ENCODE measurements around the gene UVRAG.
A peak's percentile ranks its signal among the peaks of the same experiment; 100 is the strongest.
"Not testable (repeated sequence)": the region's sequence is repeated elsewhere in the genome, so short reads cannot be mapped to it uniquely, and the experiment has no call there.

Gene UVRAG

GRCh38 chr11:75850787-75851186 lies 35.8 kb downstream of the UVRAG start:
- no peak for DNase-seq

DNA sequence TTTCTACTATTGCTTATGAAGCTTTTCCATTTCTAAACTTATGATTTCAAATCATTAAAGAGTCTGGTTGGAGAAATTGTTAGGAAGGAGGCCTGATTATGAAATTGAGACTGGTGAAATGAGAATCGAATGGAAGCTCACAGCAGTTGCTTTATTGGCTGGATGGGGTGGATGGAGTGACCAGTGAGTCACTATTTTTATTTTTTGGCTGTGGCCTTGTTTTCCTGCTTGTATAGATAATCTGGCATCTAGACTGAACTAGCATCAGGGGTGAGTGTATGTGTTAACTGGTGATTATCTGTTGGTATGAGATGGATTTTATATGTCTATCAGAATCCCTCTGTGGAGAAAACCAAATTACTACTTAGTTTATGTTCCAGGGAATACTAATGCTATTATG lies 36.2 kb downstream of the UVRAG start:
- DNase-seq, result no peak

GRCh38 chr11:75852406-75853017 lies 37.5 kb downstream of the UVRAG start:
- no peak for DNase-seq

DNA sequence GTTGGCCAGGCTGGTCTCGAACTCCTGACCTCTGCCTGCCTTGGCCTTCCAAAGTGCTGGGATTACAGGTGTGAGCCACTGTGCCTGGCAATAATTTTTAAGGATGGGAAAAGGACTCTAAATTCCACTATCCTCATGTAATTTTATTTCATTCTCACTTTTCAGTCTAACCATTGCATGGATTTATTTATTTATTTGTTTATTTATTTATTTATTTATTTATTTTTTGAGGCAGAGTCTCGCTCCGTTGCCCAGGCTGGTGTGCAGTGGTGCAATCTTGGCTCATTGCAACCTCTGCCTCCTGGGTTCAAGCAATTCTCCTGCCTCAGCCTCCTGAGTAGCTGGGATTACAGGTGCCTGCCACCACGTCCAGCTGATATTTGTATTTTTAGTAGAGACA lies 38.6 kb downstream of the UVRAG start:
- not testable (repeated sequence) for DNase-seq

DNA sequence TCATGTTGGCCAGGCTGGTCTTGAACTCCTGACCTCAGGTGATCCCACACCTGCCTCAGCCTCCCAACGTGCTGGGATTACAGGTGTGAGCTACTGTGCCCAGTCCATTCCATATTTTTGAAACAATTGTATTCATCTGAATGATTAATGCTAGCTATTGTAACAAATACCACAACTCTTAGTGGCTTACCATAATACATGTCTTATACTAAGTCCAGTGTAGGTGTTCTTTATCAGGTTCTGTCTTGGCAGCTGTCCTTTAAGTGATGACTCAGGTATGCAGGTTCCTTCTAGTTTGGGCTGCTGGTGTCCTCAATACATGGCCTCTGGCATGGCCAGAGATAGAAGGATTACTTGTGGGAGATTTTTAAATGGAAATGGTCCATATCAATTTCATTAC lies 39.0 kb downstream of the UVRAG start:
- DNase-seq, result no peak

DNA sequence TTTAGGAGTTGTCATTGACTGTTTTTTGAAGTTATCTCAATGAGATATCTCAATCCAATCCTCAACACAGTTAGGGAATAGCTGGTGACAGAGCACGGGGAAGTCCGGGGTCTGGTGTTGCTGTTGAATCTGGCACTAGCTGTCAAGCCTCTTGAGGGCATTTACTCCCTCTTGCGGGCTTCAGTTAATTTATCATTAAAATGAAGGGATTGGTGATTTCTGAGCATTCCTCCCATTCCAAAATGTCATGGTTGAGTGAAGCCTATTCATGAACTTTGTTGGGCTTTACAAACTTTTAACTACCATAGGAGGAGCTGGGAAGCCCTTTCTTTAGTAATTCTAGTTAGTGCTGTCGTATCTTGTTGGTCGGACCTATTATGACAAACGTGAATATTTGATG lies 40.2 kb downstream of the UVRAG start:
- peak; percentile 53 for DNase-seq

GRCh38 chr11:75856912-75857311 lies 41.9 kb downstream of the UVRAG start:
- DNase-seq, result no peak

DNA sequence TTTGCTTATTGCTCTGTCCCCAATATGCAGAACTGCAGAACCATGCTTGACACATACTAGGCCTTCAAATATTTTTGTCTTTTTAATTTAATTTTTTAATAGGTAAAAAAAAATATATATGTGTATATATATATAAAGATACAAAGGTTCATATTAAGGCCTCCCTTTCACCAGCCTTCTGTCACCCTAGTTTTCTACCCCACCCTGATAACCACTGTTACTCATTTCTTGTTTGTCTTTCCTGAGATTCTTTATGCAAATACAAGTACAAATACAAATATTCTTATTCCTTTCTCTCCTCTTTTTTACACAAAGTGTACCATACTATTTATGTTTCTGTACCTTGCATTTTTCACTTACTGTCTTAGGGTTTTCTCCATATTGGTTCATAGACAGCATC lies 43.0 kb downstream of the UVRAG start:
- no peak for DNase-seq

GRCh38 chr11:75858613-75859012 lies 43.6 kb downstream of the UVRAG start:
- DNase-seq, result peak; percentile 26

DNA sequence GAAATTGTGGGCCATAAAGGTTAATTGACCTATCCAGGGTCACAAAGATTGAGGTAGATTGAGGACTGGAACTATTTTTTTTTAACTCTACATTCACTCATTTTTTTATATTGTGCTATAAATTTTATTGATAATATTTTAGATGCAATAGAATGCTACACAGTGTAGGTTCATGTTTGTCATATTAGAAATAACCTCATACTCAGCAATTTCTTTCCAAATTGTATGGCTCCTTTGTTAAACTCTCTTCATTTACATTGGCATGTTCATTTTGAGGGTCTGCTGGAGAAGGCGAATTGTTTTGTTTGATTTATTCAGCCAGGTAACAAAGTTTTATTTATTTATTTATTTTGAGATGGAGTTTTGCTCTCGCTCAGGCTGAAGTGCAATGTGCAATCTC lies 44.6 kb downstream of the UVRAG start:
- DNase-seq, result no peak

GRCh38 chr11:75862437-75862836 lies 47.4 kb downstream of the UVRAG start:
- DNase-seq, result no peak

- peak; percentile 1 for DNase-seq
Measured at GRCh38 chr11:75867778-75868374, 52.9 kb downstream of the UVRAG start.

DNA sequence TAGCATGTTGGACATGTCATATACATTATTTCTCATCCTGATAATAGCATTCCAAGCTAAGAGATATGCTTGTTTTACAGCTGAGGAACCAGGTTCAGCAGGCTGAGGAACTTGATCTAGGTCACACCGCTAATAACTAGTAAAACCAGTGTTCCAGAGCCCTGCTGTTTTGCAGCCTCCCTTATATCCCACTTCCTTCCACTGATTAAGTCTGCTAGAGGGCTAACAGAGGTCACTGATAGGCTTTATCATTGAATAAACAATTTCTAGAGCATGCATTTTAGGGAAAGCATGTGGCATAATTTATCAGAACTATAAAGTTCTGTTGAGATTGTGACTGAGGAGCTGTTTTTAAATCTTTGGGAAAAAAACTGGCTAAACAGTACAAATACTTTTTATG lies 54.0 kb downstream of the UVRAG start:
- no peak for DNase-seq

- DNase-seq, result no peak
Measured at GRCh38 chr11:75869661-75870455, 54.8 kb downstream of the UVRAG start.

DNA sequence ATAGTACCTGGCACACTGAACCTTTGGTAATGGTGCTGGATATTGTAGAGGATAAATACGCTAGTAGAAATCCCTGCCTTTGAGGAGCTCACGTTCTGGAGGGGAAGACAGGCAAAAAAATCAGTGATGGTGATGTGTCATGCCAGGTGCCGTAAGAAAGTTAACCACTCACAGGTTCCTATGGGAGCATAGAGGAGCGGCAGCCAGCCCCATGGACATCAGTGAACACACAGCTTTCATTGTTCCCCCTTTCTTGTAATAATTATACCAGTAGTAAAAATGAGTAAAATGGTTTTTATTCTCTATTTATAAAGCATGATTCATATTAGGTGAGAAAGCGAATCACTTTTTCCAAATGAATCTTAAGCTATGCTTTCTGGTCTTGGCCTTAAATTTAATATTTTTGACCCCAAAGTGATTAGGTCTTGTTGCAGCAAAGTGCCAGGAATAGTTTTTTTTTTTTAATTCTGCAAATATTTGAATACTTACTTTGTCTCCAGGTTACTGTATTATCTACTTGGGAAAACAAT lies 57.9 kb downstream of the UVRAG start:
- DNase-seq, result no peak

DNA sequence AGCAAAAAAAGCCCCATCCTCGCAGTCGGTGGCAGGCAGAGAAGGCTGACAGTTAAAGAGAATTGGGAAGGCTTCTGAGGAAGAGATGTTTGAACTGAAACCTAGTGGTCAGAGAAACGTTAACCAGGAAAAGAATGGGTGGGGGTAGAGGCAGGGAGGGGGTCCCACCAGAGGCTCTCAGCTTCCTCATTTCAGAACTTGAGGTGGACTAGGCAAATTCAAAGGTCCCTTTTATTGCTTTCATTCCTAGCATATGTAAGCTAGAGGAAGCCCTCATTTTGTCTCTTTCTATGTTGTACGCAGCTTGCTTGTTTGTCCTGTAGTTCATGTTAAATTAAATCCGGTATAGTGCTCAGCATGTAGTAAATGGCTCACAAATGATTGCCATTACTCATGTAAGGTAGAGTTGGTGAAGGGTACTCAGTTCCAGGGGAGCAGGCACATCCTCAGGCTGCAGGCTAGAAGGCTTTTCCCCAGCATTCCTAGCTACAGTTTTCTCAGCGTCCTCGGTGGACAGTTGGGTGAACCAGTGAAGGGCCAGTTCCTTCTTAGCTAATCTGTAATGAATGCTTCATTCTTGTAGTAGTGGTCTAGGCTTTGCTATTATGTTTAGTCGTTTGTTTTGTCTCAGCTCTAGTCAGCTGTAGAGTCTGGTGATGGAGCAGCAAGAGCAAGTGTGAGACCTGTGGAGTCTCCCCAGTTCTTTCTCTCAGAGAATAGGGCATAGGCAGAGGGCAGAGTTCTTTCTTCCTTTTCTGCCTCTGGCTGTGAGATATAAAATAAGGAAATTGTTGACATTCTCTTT lies 58.6 kb downstream of the UVRAG start:
- DNase-seq, result no peak

DNA sequence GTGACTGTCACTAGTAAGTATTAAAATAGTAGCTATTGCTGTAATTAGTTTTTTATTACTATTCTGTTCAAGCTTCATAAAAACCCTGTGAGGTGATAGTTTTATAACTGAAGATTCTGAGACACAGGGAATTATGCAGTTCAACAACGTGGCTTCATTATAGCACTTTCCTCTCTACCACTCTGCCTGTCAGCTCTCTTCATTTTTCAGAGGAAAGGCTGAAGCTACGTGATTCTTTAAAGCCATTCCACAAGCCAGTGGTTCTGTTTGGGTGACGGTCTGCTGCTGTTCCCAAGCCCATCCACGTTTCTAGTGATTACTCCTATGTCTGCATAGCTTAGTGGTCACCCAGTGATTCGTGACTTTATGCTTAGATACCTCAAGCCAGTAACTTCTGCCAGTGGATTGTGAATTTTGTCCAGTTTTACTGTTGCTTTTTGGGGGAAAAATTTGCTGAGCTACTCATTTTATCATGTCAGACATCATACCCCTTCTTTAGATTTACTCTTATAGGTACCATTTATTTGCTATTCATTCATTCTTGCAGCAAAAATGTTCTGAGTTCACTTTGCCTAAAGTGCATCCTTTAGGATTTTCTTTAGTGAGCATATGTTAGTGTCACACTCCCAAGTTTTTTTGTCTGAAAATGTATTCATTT lies 59.8 kb downstream of the UVRAG start:
- no peak for DNase-seq

DNA sequence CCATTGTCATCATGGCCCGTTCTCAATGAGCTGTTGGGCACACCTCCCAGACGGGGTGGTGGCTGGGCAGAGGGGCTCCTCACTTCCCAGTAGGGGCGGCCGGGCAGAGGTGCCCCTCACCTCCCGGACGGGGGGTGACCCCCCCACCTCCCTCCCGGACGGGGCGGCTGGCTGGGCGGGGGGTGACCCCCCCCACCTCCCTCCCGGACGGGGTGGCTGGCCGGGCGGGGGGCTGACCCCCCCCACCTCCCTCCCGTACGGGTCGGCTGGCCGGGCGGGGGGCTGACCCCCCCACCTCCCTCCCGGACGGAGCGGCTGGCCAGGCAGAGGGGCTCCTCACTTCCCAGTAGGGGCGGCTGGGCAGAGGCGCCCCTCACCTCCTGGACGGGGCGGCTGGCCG lies 62.3 kb downstream of the UVRAG start:
- DNase-seq, result not testable (repeated sequence)

DNA sequence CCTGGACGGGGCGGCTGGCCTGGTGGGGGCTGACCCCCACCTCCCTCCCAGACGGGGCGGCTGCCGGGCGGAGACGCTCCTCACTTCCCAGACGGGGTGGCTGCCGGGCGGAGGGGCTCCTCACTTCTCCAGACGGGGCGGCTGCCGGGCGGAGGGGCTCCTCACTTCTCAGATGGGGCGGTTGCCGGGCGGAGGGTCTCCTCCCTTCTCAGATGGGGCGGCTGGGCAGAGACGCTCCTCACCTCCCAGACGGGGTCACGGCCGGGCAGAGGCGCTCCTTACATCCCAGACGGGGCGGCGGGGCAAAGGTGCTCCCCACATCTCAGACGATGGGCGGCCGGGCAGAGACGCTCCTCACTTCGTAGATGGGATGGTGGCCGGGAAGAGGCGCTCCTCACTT lies 62.9 kb downstream of the UVRAG start:
- not testable (repeated sequence) for DNase-seq

- no peak for DNase-seq
Measured at GRCh38 chr11:75878933-75879332, 63.9 kb downstream of the UVRAG start.

DNA sequence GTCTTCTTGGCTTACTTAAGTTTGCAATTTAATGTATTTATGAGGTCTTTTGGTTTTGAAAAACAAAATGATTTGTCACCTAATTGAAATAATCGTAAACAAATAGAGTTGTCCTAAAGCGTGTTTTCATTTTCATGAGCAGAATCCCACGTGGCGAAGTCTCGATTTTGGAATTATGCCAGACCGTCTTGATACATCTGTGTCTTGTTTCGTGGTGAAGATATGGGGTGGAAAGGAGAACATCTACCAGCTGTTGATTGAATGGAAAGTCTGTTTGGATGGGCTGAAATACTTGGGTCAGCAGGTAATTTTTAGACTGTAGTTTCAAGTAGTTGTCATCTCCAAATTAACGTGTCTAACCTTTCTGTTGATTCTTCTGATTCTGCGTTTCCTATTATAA lies 64.7 kb downstream of the UVRAG start:
- no peak for DNase-seq

DNA sequence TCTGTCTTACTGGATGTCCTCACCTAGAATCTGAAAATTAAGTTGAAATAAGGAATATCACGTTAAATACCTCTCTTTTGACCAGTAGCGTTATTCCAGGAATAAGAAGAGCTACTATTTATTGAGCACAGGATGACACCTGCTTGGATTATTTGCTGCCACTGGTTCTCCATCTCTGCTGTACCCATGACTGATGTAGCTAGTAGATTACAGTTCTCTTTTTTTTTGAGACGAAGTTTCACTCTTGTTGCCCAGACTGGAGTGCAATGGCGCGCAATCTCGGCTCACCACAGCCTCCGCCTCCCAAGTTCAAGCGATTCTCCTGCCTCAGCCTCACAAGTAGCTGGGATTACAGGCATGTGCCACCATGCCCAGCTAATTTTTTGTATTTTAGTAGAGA lies 65.3 kb downstream of the UVRAG start:
- not testable (repeated sequence) for DNase-seq

GRCh38 chr11:75884321-75884720 lies 69.3 kb downstream of the UVRAG start:
- no peak for DNase-seq

Data from kidney glomerular epithelial cell (primary cell).